ENCODE measurements around the gene MPDZ. TPM values are rescaled to one million over a fixed set of nuclear protein-coding genes. Genes with fewer than 3 reads are reported as not detected.

Gene MPDZ
- total and polyA plus RNA-seq, 2 of the 13 experiments (the other 11 are each of a cell fraction or from before 2014, with no cell fraction given): 12.4 to 14.7 TPM

GRCh38 chr9:13278368-13279246, 885 bp downstream of the MPDZ start (continued):
- TF ChIP-seq KDM5A (IDR thresholded peaks at IDR 0.05; ENCODE audit: borderline replicate concordance, low read length) (peak; percentile 36; the same call in 1 of the 2 replicates), ZNF207 (IDR thresholded peaks at IDR 0.05; ENCODE audit: borderline replicate concordance) (no peak), ZFAT (CRISPR knock-in tag; conservative IDR thresholded peaks at IDR 0.05) (no peak), MXD1 (CRISPR knock-in tag; IDR thresholded peaks at IDR 0.05) (peak; percentile 29; the same call in 1 of the 2 replicates), ZNF737 (CRISPR knock-in tag; IDR thresholded peaks at IDR 0.05; ENCODE audit: borderline replicate concordance) (0 out of 2 replicates have a peak, but pooled peaks have one; percentile 68), ZNF17 (CRISPR knock-in tag; IDR thresholded peaks at IDR 0.05) (no peak), SIN3B (IDR thresholded peaks at IDR 0.05; ENCODE audit: low read length) (no peak), ZNF441 (CRISPR knock-in tag; IDR thresholded peaks at IDR 0.05; ENCODE audit: borderline replicate concordance) (no peak), ZNF329 (CRISPR knock-in tag; IDR thresholded peaks at IDR 0.05; ENCODE audit: low read depth) (no peak), ISX (CRISPR knock-in tag; conservative IDR thresholded peaks at IDR 0.05) (no peak), SAP130 (CRISPR knock-in tag; IDR thresholded peaks at IDR 0.05; ENCODE audit: low read depth) (peak; percentile 41), ZBTB49 (CRISPR knock-in tag; IDR thresholded peaks at IDR 0.05; ENCODE audit: borderline replicate concordance) (no peak), ZNF615 (CRISPR knock-in tag; IDR thresholded peaks at IDR 0.05; ENCODE audit: borderline replicate concordance) (no peak), ZNF678 (CRISPR knock-in tag; IDR thresholded peaks at IDR 0.05) (peak; percentile 49; the same call in 1 of the 2 replicates), TBP (CRISPR knock-in tag; IDR thresholded peaks at IDR 0.05) (no peak), ZNF784 (CRISPR knock-in tag; IDR thresholded peaks at IDR 0.05; ENCODE audit: borderline replicate concordance) (no peak), FIP1L1 (IDR thresholded peaks at IDR 0.05; ENCODE audit: borderline replicate concordance, insufficient read depth, low read depth, low read length) (no peak), ZNF205 (CRISPR knock-in tag; IDR thresholded peaks at IDR 0.05) (no peak), ZNF234 (CRISPR knock-in tag; conservative IDR thresholded peaks at IDR 0.05) (no peak), CAMTA2 (CRISPR knock-in tag; IDR thresholded peaks at IDR 0.05; ENCODE audit: borderline replicate concordance) (no peak), ZBTB39 (CRISPR knock-in tag; IDR thresholded peaks at IDR 0.05) (no peak)
- TF ChIP-seq, protein P1, sequence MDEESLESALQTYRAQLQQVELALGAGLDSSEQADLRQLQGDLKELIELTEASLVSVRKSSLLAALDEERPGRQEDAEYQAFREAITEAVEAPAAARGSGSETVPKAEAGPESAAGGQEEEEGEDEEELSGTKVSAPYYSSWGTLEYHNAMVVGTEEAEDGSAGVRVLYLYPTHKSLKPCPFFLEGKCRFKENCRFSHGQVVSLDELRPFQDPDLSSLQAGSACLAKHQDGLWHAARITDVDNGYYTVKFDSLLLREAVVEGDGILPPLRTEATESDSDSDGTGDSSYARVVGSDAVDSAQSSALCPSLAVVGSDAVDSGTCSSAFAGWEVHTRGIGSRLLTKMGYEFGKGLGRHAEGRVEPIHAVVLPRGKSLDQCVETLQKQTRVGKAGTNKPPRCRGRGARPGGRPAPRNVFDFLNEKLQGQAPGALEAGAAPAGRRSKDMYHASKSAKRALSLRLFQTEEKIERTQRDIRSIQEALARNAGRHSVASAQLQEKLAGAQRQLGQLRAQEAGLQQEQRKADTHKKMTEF (CRISPR knock-in tag; IDR thresholded peaks at IDR 0.05): 0 out of 2 replicates have a peak, but pooled peaks have one; percentile 8
